ENCODE data around the gene DYRK1A.
"Not testable (repeated sequence)": the region's sequence is repeated elsewhere in the genome, so short reads cannot be mapped to it uniquely, and the experiment has no call there.

DNA sequence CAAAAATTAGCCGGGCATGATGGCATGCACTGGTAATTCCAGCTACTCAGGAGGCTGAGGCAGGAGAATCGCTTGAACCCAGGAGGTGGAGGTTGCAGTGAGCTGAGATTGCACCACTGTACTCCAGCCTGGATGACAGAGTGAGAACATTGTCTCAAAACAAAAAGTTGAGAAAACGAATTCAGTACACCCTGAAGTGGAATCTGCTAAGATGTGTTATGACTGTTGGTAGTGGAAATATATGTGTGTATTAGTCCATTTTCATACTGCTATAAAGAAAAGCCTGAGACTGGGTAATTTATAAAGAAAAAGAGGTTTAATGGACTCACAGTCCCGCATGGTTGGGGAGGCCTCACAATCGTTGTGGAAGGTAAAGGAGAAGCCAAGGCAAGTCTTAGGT lies 158.4 kb downstream of the DYRK1A start:
- TF ChIP-seq, protein P1, sequence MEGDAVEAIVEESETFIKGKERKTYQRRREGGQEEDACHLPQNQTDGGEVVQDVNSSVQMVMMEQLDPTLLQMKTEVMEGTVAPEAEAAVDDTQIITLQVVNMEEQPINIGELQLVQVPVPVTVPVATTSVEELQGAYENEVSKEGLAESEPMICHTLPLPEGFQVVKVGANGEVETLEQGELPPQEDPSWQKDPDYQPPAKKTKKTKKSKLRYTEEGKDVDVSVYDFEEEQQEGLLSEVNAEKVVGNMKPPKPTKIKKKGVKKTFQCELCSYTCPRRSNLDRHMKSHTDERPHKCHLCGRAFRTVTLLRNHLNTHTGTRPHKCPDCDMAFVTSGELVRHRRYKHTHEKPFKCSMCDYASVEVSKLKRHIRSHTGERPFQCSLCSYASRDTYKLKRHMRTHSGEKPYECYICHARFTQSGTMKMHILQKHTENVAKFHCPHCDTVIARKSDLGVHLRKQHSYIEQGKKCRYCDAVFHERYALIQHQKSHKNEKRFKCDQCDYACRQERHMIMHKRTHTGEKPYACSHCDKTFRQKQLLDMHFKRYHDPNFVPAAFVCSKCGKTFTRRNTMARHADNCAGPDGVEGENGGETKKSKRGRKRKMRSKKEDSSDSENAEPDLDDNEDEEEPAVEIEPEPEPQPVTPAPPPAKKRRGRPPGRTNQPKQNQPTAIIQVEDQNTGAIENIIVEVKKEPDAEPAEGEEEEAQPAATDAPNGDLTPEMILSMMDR (IDR thresholded peaks at IDR 0.05) = not testable (repeated sequence)
- TF ChIP-seq POLR2A (IDR thresholded peaks at IDR 0.05) = not testable (repeated sequence)

All from heart left ventricle (tissue), 13 donors.